GM12873 (cell line): ENCODE data around the gene DUS2.

Experiments used
- TF ChIP-seq, protein P1 (sequence below): IDR thresholded peaks from 2 replicates; pipeline ENCODE4 v1.5.1; 2012; ENCODE audit warnings: low read depth, mild to moderate bottlenecking, moderate library complexity, low read length, control low read depth; ENCODE audit not compliant: insufficient read depth; ENCODE audit errors: missing control alignments

The DUS2 gene

GRCh38 chr16:68022278-68022727 is 781 bp upstream of the DUS2 start:
- TF ChIP-seq, protein P1, sequence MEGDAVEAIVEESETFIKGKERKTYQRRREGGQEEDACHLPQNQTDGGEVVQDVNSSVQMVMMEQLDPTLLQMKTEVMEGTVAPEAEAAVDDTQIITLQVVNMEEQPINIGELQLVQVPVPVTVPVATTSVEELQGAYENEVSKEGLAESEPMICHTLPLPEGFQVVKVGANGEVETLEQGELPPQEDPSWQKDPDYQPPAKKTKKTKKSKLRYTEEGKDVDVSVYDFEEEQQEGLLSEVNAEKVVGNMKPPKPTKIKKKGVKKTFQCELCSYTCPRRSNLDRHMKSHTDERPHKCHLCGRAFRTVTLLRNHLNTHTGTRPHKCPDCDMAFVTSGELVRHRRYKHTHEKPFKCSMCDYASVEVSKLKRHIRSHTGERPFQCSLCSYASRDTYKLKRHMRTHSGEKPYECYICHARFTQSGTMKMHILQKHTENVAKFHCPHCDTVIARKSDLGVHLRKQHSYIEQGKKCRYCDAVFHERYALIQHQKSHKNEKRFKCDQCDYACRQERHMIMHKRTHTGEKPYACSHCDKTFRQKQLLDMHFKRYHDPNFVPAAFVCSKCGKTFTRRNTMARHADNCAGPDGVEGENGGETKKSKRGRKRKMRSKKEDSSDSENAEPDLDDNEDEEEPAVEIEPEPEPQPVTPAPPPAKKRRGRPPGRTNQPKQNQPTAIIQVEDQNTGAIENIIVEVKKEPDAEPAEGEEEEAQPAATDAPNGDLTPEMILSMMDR = no peak

DNA sequence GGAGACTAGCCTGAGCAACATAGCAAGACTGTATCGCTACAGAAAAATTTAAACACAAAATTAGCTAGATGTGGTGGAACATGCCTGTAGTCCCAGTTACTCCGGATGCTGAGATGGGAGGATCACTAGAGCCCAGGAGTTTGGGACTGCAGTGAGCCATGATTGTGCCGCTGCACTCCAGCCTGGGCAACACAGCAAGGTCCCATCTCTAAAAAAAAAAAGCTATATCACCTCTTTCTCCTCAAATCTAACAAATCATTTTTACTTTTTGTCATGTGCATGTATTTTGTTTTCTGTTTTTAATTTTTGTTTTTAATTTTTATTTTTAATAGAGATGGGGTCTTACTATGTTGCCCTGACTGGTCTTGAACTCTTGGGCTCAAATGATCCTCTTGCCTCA is 5.9 kb downstream of the DUS2 start:
- TF ChIP-seq, protein P1 = no peak

DNA sequence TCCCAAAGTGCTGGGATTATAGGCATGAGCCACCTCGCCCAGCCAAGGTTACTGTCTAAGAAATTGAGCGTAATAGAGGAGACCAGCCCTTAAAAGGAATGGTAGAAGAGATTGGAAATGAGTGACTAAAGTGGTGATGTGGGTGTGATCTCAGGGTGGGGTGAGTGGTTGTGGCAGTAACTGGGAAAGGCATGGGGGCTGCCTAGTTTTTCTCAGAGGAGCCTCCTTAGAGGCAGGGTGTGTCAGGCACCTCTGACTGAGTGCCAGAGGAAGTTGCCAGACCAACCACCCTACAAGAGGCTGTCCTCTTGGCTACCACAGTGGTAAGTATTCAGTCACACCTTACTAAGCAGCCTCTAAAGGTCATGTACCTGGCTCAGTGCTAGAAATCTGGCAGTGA is 8.9 kb downstream of the DUS2 start:
- TF ChIP-seq, protein P1 = no peak

- TF ChIP-seq, protein P1 = no peak
Observed at GRCh38 chr16:68033101-68033500, 10.0 kb downstream of the DUS2 start.

DNA sequence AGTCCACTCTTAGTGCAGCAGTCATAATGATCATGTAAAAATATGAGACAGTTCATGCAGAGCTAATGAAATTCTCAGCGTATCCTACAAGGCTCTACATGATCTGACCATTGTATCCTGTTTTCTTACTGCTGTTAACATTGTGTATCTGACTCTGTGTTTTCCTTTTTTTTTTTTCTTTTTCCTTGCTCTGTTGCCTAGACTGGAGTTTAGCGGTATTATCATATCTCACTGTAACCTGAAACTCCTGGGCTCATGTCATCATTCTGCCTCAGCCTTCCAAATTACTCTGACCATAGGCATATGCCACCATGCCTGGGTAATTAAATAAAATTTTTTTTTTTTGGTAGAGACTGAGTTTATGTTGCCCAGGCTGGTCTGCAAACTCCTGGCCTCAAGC is 12.1 kb downstream of the DUS2 start:
- TF ChIP-seq, protein P1 = no peak

- TF ChIP-seq, protein P1 = no peak
Observed at GRCh38 chr16:68037841-68038597, 14.9 kb downstream of the DUS2 start.

DNA sequence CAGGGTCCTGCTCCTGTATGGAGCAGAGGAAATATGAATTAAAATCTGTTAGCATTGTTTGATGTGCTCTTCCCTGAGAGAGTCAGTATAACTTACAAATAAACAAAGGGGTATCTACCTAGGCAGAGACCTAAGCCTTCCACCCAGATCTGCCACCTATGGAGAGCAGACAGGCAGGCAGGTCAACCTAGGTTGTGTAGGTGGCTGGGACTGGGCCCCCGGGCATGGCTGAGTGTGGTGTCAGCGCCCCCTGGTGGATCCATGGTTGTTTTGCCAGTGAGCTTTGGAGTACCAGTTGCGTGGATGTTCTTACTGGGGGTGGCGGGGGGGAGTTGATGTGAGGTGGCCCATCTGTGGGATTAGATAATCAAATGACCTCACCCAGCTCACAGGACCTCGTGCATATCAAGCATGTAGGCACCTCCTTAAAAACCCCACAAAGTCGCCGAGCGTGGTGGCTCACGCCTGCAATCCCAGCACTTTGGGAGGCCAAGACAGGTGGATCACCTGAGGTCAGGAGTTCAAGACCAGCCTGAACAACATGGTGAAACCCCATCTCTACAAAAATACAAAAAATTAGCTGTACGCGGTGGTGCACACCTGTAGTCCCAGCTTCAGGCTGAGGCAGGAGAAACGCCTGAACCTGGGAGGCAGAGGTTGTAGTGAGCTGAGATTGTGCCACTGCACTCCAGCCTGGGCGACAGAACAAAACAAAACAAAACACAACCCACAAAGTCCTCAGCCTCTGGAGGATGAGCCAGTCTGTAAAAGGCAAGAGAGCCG is 17.6 kb downstream of the DUS2 start:
- TF ChIP-seq, protein P1 = peak; percentile 90
